H1 (cell line): Measurements from ENCODE around the gene GRK6. TPM values are rescaled to one million over a fixed set of nuclear protein-coding genes. Genes with fewer than 3 reads are reported as not detected.

Experiments used
- polyA plus RNA-seq, 7 experiments: library from polyadenylated mRNA; depleted of rRNA in 3 of 7; stranded (reverse) in 5 of 7; unstranded in 2 of 7; fragments of >200 nt in 5 of 7; fragments of 200-250 nt in 2 of 7; gene quantifications; 1 replicate in 5 of 7; 2 replicates in 1 of 7; 4 replicates in 1 of 7; pipeline versions ENCODE4 v1.2.1 to v1.2.3, GENCODE V29; 2011 to 2013; ENCODE audit warnings: missing spikeins in 2 of 7, mixed read lengths in 2 of 7
- total RNA-seq: library from RNA; stranded (reverse); fragmentation: NEBNext Ultra II Directional; extraction: Animal tissue kit (Norgen Biotek cat#: 25700); gene quantifications from 2 replicates; pipeline ENCODE4 v1.2.1, GENCODE V29; 2021
- TF ChIP-seq, protein P1 (sequence below): fragments of 300-600 bp; sonication (generic); IDR thresholded peaks from 2 replicates; pipeline ENCODE4 v1.7.1; 2012; ENCODE audit warnings: low read length, moderate library complexity, mild to moderate bottlenecking, inconsistent platforms; ENCODE audit not compliant: insufficient replicate concordance

GRK6 gene
- total and polyA plus RNA-seq, 2 of the 8 experiments (the other 6 are each of a cell fraction or from before 2014, with no cell fraction given) = 31.8 to 57.8 TPM

- TF ChIP-seq, protein P1, sequence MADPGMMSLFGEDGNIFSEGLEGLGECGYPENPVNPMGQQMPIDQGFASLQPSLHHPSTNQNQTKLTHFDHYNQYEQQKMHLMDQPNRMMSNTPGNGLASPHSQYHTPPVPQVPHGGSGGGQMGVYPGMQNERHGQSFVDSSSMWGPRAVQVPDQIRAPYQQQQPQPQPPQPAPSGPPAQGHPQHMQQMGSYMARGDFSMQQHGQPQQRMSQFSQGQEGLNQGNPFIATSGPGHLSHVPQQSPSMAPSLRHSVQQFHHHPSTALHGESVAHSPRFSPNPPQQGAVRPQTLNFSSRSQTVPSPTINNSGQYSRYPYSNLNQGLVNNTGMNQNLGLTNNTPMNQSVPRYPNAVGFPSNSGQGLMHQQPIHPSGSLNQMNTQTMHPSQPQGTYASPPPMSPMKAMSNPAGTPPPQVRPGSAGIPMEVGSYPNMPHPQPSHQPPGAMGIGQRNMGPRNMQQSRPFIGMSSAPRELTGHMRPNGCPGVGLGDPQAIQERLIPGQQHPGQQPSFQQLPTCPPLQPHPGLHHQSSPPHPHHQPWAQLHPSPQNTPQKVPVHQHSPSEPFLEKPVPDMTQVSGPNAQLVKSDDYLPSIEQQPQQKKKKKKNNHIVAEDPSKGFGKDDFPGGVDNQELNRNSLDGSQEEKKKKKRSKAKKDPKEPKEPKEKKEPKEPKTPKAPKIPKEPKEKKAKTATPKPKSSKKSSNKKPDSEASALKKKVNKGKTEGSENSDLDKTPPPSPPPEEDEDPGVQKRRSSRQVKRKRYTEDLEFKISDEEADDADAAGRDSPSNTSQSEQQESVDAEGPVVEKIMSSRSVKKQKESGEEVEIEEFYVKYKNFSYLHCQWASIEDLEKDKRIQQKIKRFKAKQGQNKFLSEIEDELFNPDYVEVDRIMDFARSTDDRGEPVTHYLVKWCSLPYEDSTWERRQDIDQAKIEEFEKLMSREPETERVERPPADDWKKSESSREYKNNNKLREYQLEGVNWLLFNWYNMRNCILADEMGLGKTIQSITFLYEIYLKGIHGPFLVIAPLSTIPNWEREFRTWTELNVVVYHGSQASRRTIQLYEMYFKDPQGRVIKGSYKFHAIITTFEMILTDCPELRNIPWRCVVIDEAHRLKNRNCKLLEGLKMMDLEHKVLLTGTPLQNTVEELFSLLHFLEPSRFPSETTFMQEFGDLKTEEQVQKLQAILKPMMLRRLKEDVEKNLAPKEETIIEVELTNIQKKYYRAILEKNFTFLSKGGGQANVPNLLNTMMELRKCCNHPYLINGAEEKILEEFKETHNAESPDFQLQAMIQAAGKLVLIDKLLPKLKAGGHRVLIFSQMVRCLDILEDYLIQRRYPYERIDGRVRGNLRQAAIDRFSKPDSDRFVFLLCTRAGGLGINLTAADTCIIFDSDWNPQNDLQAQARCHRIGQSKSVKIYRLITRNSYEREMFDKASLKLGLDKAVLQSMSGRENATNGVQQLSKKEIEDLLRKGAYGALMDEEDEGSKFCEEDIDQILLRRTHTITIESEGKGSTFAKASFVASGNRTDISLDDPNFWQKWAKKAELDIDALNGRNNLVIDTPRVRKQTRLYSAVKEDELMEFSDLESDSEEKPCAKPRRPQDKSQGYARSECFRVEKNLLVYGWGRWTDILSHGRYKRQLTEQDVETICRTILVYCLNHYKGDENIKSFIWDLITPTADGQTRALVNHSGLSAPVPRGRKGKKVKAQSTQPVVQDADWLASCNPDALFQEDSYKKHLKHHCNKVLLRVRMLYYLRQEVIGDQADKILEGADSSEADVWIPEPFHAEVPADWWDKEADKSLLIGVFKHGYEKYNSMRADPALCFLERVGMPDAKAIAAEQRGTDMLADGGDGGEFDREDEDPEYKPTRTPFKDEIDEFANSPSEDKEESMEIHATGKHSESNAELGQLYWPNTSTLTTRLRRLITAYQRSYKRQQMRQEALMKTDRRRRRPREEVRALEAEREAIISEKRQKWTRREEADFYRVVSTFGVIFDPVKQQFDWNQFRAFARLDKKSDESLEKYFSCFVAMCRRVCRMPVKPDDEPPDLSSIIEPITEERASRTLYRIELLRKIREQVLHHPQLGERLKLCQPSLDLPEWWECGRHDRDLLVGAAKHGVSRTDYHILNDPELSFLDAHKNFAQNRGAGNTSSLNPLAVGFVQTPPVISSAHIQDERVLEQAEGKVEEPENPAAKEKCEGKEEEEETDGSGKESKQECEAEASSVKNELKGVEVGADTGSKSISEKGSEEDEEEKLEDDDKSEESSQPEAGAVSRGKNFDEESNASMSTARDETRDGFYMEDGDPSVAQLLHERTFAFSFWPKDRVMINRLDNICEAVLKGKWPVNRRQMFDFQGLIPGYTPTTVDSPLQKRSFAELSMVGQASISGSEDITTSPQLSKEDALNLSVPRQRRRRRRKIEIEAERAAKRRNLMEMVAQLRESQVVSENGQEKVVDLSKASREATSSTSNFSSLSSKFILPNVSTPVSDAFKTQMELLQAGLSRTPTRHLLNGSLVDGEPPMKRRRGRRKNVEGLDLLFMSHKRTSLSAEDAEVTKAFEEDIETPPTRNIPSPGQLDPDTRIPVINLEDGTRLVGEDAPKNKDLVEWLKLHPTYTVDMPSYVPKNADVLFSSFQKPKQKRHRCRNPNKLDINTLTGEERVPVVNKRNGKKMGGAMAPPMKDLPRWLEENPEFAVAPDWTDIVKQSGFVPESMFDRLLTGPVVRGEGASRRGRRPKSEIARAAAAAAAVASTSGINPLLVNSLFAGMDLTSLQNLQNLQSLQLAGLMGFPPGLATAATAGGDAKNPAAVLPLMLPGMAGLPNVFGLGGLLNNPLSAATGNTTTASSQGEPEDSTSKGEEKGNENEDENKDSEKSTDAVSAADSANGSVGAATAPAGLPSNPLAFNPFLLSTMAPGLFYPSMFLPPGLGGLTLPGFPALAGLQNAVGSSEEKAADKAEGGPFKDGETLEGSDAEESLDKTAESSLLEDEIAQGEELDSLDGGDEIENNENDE = no peak
These were observed 47.3 kb upstream of the GRK6 start (continued) for GRCh38 chr5:177378884-177379883.
